ENCODE results near the gene AGAP1. TPM values are rescaled to one million over a fixed set of nuclear protein-coding genes. Genes with fewer than 3 reads are reported as not detected.

The AGAP1 gene
- total and polyA plus RNA-seq, 4 donors: 2.0 to 8.5 (median 5.4) TPM

- Histone ChIP-seq H3K4me1 (ENCODE audit: control insufficient read depth in 4 of 4, insufficient read depth in 4 of 4, low read length in 3 of 4) (no peaks in the 10 kb centered on the region), H3K27ac (ENCODE audit: low read depth in 1 of 2, low read length in 2 of 2) (no peak overlapping the region), H3K9ac (ENCODE audit: low read depth in 1 of 2, low read length in 2 of 2) (no peak overlapping the region), H3K36me3 (ENCODE audit: control insufficient read depth in 4 of 4, insufficient read depth in 3 of 4, low read depth in 1 of 4, low read length in 3 of 4) (no peaks in the 10 kb centered on the region), H3K27me3 (ENCODE audit: control insufficient read depth in 4 of 4, insufficient read depth in 4 of 4, low read length in 3 of 4) (no peaks in the 10 kb centered on the region), H3K9me3 (ENCODE audit: control insufficient read depth in 4 of 4, low read length in 3 of 4) (no peaks in the 10 kb centered on the region), H3K4me3 (ENCODE audit: low read depth in 1 of 3, low read length in 3 of 3) (no peak overlapping the region)
- TF ChIP-seq FOXA2 (IDR thresholded peaks at IDR 0.05) (no peak), ATF3 (IDR thresholded peaks at IDR 0.05) (no peak), TAF1 (conservative IDR thresholded peaks at IDR 0.05) (no peak), RXRA (IDR thresholded peaks at IDR 0.05) (no peak), ZBTB33 (IDR thresholded peaks at IDR 0.05) (no peak), MAX (IDR thresholded peaks at IDR 0.05) (no peak), RAD21 (IDR thresholded peaks at IDR 0.05) (no peak), REST (IDR thresholded peaks at IDR 0.05) (no peak), CTCF (IDR thresholded peaks at IDR 0.05; ENCODE audit: low read depth, low read length, missing input control) (no peak), SP1 (IDR thresholded peaks at IDR 0.05) (no peak), EGR1 (IDR thresholded peaks at IDR 0.05; ENCODE audit: low read depth in 2 of 2) (no peak)
- 77% methylated on average over 11 of the region's 11 CpGs for WGBS
- no peak for DNase-seq (ENCODE audit: low spot score)
These were observed 358.7 kb downstream of the AGAP1 start for GRCh38 chr2:235852526-235852920.

GRCh38 chr2:235854276-235854675 lies 360.4 kb downstream of the AGAP1 start:
- no peaks in the 10 kb centered on the region for H3K4me1 ChIP-seq (ENCODE audit: control insufficient read depth in 4 of 4, insufficient read depth in 4 of 4, low read length in 3 of 4)
- no peaks in the 10 kb centered on the region for H3K36me3 ChIP-seq (ENCODE audit: control insufficient read depth in 4 of 4, insufficient read depth in 3 of 4, low read depth in 1 of 4, low read length in 3 of 4)
- no peak for DNase-seq (ENCODE audit: low spot score)
- H3K27me3 ChIP-seq (ENCODE audit: control insufficient read depth in 4 of 4, insufficient read depth in 4 of 4, low read length in 3 of 4): no peaks in the 10 kb centered on the region
- H3K9ac ChIP-seq (ENCODE audit: low read depth in 1 of 2, low read length in 2 of 2): no peak overlapping the region
- 96% methylated on average over 9 of the region's 9 CpGs for WGBS
- no peaks in the 10 kb centered on the region for H3K9me3 ChIP-seq (ENCODE audit: control insufficient read depth in 4 of 4, low read length in 3 of 4)
- no peak overlapping the region for H3K27ac ChIP-seq (ENCODE audit: low read depth in 1 of 2, low read length in 2 of 2)
- no peak overlapping the region for H3K4me3 ChIP-seq (ENCODE audit: low read depth in 1 of 3, low read length in 3 of 3)
- TF ChIP-seq ATF3 (IDR thresholded peaks at IDR 0.05) (no peak), ZBTB33 (IDR thresholded peaks at IDR 0.05) (no peak), RXRA (IDR thresholded peaks at IDR 0.05) (no peak), YY1 (IDR thresholded peaks at IDR 0.05) (no peak), JUND (IDR thresholded peaks at IDR 0.05) (no peak), HNF4A (conservative IDR thresholded peaks at IDR 0.05) (no peak), REST (IDR thresholded peaks at IDR 0.05) (no peak), FOXA1 (IDR thresholded peaks at IDR 0.05) (no peak), FOXA2 (IDR thresholded peaks at IDR 0.05) (no peak), RAD21 (IDR thresholded peaks at IDR 0.05) (no peak), GABPA (IDR thresholded peaks at IDR 0.05 in 1 of 2, conservative IDR thresholded peaks at IDR 0.05 in 1 of 2) (no peak), HNF4G (IDR thresholded peaks at IDR 0.05) (no peak)

All from liver (tissue), 9 donors.